ENCODE measurements around the gene IQCF6.
"Not testable (repeated sequence)": the region's sequence is repeated elsewhere in the genome, so short reads cannot be mapped to it uniquely, and the experiment has no call there.

IQCF6 gene

GRCh38 chr3:51773529-51774056, 5.4 kb downstream of the IQCF6 start:
- DNase-seq (ENCODE audit: low read depth, low spot score) = no peak

DNA sequence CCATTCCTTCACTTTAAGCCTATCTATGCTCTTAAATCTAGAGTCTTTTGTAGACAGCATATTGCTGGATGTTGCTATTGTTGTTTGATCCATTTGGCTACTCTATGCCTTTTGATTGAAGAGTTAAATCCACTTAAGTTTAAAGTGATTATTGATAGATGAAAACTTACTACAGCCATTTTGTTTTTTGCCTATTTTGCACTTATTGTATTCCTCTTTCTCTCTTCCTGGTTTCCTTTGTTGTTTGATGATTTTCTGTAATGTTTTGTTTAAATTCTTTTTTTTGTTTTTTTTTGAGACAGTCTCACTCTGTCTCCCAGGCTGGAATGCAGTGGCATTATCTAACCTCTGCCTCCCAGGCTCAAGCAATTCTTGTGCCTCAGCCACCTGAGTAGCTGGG, 19.8 kb downstream of the IQCF6 start:
- no peak for DNase-seq (ENCODE audit: low read depth, low spot score)

DNA sequence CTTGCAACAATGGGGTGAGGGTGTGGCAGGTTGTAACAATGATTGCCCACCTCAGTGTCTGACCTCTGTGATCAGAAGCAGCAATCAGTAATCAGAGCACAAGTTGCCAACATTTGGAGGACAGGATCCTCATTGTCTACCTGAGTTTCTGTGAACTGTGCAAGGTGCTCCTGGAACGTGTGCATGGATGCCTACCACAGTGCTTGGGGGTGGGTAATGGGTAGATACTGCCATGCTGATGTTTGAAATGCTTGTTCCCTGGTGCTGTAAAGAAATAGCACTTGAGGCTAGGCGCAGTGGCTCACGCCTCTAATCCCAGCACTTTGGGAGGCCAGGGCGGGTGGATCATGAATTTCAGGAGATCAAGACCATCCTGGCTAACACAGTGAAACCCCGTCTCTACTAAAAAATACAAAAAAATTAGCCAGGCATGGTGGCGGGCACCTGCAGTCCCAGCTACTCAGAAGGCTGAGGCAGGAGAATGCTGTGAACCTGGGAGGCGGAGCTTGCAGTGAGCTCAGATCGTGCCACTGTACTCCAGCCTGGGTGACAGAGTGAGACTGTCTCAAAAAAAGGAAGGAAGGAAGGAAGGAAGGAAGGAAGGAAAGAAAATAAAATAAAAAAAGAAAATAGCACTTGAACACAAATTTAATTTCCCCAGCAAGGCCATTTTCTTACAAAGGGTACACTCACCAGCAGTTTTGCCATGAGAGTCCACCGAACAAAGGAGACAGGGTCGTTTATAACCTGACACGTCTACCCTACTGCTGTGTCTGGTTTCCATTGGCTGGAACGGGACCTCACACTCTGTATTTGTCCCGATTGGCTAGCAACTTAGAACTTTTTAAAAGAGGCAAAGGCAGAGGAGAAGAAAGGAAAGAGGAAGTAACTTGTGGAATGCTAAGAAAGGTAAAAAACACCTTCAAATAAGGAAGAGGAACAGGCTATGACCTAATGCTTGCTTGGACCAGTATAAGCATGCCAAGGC, 25.0 kb downstream of the IQCF6 start:
- DNase-seq (ENCODE audit: low read depth, low spot score) = not testable (repeated sequence)

- no peak for DNase-seq (ENCODE audit: low read depth, low spot score)
Observed at GRCh38 chr3:51751287-51751686, 27.8 kb downstream of the IQCF6 start.

DNA sequence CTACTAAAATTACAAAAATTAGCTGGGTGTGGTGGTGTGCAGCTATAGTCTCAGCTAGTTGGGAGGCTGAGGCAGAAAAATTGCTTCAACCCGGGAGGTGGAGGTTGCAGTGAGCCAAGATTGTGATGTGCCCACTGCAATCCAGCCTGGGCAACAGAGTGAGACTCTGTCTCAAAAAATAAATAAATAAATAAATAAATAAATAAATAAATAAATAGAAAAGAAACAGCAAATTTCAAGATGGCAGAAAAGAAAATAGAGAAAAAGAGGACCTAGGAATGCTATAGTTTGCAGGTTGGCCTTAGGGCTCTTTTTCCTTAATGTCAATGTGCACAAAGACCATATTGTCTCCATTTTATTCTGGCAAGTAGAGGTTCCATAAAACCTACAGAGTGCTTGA, 28.2 kb downstream of the IQCF6 start:
- no peak for DNase-seq (ENCODE audit: low read depth, low spot score)

GRCh38 chr3:51748327-51748726, 30.7 kb downstream of the IQCF6 start:
- no peak for DNase-seq (ENCODE audit: low read depth, low spot score)

GRCh38 chr3:51747840-51748239, 31.2 kb downstream of the IQCF6 start:
- no peak for DNase-seq (ENCODE audit: low read depth, low spot score)

DNA sequence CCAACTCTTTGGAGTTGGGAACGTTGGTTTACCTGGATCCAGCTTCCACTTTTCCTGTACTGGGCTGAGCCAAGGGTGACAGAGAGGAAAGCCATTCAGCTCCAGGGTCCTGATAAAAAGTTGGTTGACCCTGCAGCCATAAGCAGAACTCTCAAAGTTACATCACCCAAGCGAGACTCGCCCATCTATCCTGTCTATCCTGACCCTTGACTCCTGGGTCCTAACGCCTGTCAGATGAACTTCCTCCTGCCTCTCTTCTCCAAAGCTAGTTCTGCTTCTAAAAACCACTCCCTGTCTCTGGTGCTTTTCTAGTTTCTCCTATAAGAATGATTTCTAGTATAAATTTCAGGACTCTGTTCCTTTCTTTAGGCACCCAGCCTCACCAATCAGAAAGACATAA, 36.1 kb downstream of the IQCF6 start:
- DNase-seq (ENCODE audit: low read depth, low spot score) = not testable (repeated sequence)

GRCh38 chr3:51742320-51742719, 36.7 kb downstream of the IQCF6 start:
- DNase-seq (ENCODE audit: low read depth, low spot score) = not testable (repeated sequence)

- no peak for DNase-seq (ENCODE audit: low read depth, low spot score)
Observed at GRCh38 chr3:51739110-51739509, 39.9 kb downstream of the IQCF6 start.

DNA sequence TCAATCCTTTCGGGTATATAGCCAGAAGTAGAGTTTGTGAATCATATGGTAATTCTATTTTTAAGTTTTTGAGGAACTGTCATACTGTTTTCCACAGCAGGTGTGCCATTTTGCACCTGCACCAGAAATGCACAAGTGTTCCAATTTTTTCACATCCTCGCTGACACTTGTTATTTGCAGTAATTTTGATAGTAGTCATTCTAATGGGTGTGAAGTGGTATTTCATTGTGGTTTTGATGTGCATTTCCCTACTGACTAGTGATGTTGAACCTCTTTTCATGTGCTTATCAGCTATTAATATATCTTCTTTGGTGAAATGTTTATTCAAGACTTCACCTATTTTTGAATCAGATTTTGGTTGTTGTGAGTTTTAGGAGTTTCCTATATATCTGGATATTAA, 43.1 kb downstream of the IQCF6 start:
- DNase-seq (ENCODE audit: low read depth, low spot score) = no peak

- no peak for DNase-seq (ENCODE audit: low read depth, low spot score)
Observed at GRCh38 chr3:51735039-51735438, 44.0 kb downstream of the IQCF6 start.

DNA sequence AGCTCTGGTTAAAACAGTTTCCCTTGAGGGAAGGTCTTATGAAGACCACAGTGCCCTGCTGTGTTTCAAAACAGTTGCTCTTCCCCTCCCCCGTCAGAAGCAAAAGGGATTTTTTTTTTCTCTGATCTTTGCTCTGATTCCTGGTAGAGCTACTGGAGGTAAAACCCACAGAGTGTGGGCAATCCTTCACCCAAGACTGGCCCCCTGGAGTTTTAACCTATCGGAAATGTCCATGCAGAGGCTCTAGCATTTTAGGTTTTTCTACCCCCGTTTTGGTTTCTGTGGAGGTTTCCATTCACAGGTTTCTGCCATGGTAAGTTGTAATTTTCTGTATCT, 44.5 kb downstream of the IQCF6 start:
- DNase-seq (ENCODE audit: low read depth, low spot score) = no peak

GRCh38 chr3:51733859-51734571, 45.0 kb downstream of the IQCF6 start:
- DNase-seq (ENCODE audit: low read depth, low spot score) = no peak

GRCh38 chr3:51729042-51729633, 49.9 kb downstream of the IQCF6 start:
- no peak for DNase-seq (ENCODE audit: low read depth, low spot score)

Measured in activated CD4-positive, CD25-positive, alpha-beta regulatory T cell treated with anti-CD3 and anti-CD28 coated beads, Interleukin-2, amount 50 U/mL, for 16 hours (primary cell).